Muscle of leg (tissue), 11 donors: Measurements from ENCODE around the gene PPM1E. TPM values are rescaled to one million over a fixed set of nuclear protein-coding genes. Genes with fewer than 3 reads are reported as not detected.

ENCODE experiments used
- DNase-seq: peaks from one replicate; pipeline ENCODE4 v3.0.0; 2013
- H3K27ac ChIP-seq: one replicate; pipeline ENCODE4 v1.5.1; 2013; ENCODE audit warnings: mild to moderate bottlenecking, low read length, control low read depth
- H3K27me3 ChIP-seq: one replicate; pipeline ENCODE4 v1.6.1; 2013; ENCODE audit warnings: low read length; ENCODE audit not compliant: control insufficient read depth, insufficient read depth
- H3K36me3 ChIP-seq: one replicate; pipeline ENCODE4 v1.6.1; 2013; ENCODE audit warnings: low read length; ENCODE audit not compliant: control insufficient read depth, insufficient read depth
- H3K4me1 ChIP-seq: one replicate; pipeline ENCODE4 v1.6.1; 2013; ENCODE audit warnings: low read length; ENCODE audit not compliant: control insufficient read depth, insufficient read depth
- H3K4me3 ChIP-seq: one replicate; pipeline ENCODE4 v1.5.1; 2013; ENCODE audit warnings: low read length, control low read depth
- H3K9me3 ChIP-seq: replicated peaks from 2 replicates; pipeline ENCODE4 v1.6.1; 2013; ENCODE audit warnings: low read depth, low read length; ENCODE audit not compliant: control insufficient read depth
- WGBS: methylation state at CpG from one replicate; pipeline ENCODE4 v1.1.5; 2013; ENCODE audit warnings: missing lambda C conversion rate; ENCODE audit not compliant: insufficient coverage; 5-methylcytosine and 5-hydroxymethylcytosine counted together
- polyA plus RNA-seq, 8 donors: library from polyadenylated mRNA; unstranded; fragments of 120-200 nt; gene quantifications; one replicate each; pipeline versions ENCODE4 v1.2.1 to v1.2.3, GENCODE V29; 2013; ENCODE audit warnings: inconsistent platforms in 1 of 8, low replicate concordance in 1 of 8; ENCODE audit not compliant: insufficient read length in 8 of 8, insufficient read depth in 1 of 8
- total RNA-seq: library from RNA; stranded (reverse); fragments of 120-200 nt; gene quantifications from one replicate; pipeline ENCODE4 v1.2.4, GENCODE V29; 2013

The PPM1E gene
- total and polyA plus RNA-seq, 9 donors = 0.85 to 2.9 (median 1.7) TPM

DNA sequence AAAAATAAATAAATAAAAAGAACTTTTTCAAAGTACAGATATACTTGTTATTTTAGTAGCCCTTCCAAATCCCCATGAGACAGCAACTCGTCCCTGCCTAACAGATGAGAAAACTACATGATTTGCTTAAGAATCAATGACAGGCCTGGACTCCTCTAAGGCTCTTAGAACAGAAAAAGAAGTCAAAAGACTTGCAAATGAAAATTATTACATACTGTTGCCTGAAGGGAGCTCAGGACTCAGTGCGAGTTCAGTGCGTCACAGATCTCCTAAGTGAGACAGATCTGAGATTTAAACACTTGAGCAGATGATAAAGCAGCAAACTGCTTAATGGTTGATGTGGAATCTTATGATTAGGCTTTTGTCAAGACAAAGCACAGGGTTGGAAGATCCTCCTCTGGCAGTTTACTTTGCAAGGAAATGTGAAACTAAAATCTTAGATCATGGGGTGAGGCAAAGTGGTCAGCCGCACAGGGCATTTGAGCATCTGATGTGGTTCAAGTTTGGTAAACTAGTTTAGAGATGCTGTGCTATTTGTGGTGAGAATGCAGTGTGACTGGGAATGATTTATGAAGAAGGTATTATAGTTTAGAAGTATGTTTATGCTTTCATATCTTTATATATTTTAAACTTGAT lies 212.9 kb downstream of the PPM1E start:
- WGBS = 77% methylated on average over 3 of the region's 4 CpGs

GRCh38 chr17:58969156-58969555 lies 213.5 kb downstream of the PPM1E start:
- Histone ChIP-seq H3K36me3 (no peaks in the 10 kb centered on the region), H3K4me3 (no peak overlapping the region), H3K9me3 (no peaks in the 10 kb centered on the region), H3K27me3 (no peaks in the 10 kb centered on the region), H3K4me1 (no peaks in the 10 kb centered on the region), H3K27ac (no peak overlapping the region)
- WGBS = no CpG with 5 or more reads among the region's 1 CpG
- DNase-seq = no peak

More for the DNA sequence above, 212.9 kb downstream of the PPM1E start:
- no peak for DNase-seq
- Histone ChIP-seq H3K27ac (no peak overlapping the region), H3K4me1 (no peaks in the 10 kb centered on the region), H3K9me3 (no peaks in the 10 kb centered on the region), H3K4me3 (no peak overlapping the region), H3K36me3 (no peaks in the 10 kb centered on the region), H3K27me3 (no peaks in the 10 kb centered on the region)

DNA sequence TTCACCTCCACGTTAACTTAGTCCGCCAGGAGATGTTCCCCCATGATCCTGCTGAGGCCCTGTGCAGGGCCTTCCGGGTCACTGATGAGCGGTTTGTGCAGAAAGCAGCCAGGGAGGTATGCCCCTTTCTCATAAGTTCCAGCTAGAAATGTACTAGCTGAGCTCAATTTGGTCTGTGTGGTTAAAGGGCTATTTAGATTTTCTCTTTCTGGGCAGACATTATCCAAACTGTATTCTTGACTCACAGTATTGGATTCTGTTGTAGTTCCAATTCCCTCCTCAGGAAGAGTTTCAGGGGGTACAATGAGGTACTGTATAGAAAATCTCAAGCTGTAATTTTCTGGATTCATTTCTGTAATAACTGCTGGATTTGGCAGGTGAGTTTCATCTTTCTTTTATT lies 214.0 kb downstream of the PPM1E start:
- WGBS = no CpG with 5 or more reads among the region's 4 CpGs
- no peaks in the 10 kb centered on the region for H3K27me3 ChIP-seq
- H3K9me3 ChIP-seq = no peaks in the 10 kb centered on the region
- no peak for DNase-seq
- H3K36me3 ChIP-seq = no peaks in the 10 kb centered on the region
- no peak overlapping the region for H3K27ac ChIP-seq
- no peak overlapping the region for H3K4me3 ChIP-seq
- no peaks in the 10 kb centered on the region for H3K4me1 ChIP-seq

- H3K4me3 ChIP-seq = no peak overlapping the region
- no peak overlapping the region for H3K27ac ChIP-seq
- no peaks in the 10 kb centered on the region for H3K36me3 ChIP-seq
- H3K4me1 ChIP-seq = no peaks in the 10 kb centered on the region
- WGBS = 67% methylated on average over 1 of the region's 7 CpGs
- DNase-seq = peak; percentile 10
- no peaks in the 10 kb centered on the region for H3K27me3 ChIP-seq
- H3K9me3 ChIP-seq = no peaks in the 10 kb centered on the region
These were observed 215.2 kb downstream of the PPM1E start for GRCh38 chr17:58970609-58971450.

DNA sequence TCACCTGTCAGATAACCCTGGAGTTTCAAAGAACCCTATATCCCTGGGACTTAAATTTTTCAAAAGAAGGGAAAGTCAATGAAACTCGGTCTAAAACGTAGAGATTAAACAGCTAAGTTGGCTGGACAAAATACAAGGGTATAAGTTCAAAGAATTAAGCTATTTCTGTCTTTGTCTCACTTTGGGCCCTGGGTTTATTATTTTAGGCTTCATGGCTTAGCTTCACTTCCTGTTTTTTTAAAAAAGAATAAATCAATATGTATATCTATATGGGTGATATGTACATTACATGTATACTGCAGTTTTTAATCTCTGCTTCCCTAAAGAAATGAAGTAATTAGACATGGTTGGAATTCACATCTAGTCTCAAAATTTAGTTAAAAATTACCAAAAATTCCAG lies 218.7 kb downstream of the PPM1E start:
- DNase-seq = no peak
- WGBS = no CpG with 5 or more reads among the region's 2 CpGs

GRCh38 chr17:58976541-58976940 lies 220.9 kb downstream of the PPM1E start:
- DNase-seq = no peak
- WGBS = 86% methylated on average over 2 of the region's 3 CpGs
- Histone ChIP-seq H3K36me3 (no peaks in the 10 kb centered on the region), H3K9me3 (no peaks in the 10 kb centered on the region), H3K4me1 (no peaks in the 10 kb centered on the region), H3K27me3 (no peaks in the 10 kb centered on the region), H3K4me3 (no peak overlapping the region), H3K27ac (no peak overlapping the region)

More for the DNA sequence above, 218.7 kb downstream of the PPM1E start:
- Histone ChIP-seq H3K36me3 (no peaks in the 10 kb centered on the region), H3K27me3 (no peaks in the 10 kb centered on the region), H3K4me3 (no peak overlapping the region), H3K27ac (no peak overlapping the region), H3K9me3 (no peaks in the 10 kb centered on the region), H3K4me1 (no peaks in the 10 kb centered on the region)

- WGBS = no CpG with 5 or more reads among the region's 3 CpGs
- no peaks in the 10 kb centered on the region for H3K9me3 ChIP-seq
- H3K4me3 ChIP-seq = no peak overlapping the region
- no peaks in the 10 kb centered on the region for H3K27me3 ChIP-seq
- no peaks in the 10 kb centered on the region for H3K36me3 ChIP-seq
- no peak for DNase-seq
- H3K4me1 ChIP-seq = no peaks in the 10 kb centered on the region
- no peak overlapping the region for H3K27ac ChIP-seq
These were observed 225.2 kb downstream of the PPM1E start for GRCh38 chr17:58980706-58981481.

- WGBS = 92% methylated on average over 2 of the region's 3 CpGs
- Histone ChIP-seq H3K4me3 (no peak overlapping the region), H3K36me3 (no peaks in the 10 kb centered on the region), H3K27ac (no peak overlapping the region), H3K4me1 (no peaks in the 10 kb centered on the region), H3K9me3 (no peaks in the 10 kb centered on the region), H3K27me3 (no peaks in the 10 kb centered on the region)
- no peak for DNase-seq
These were observed 227.0 kb downstream of the PPM1E start for GRCh38 chr17:58982626-58983025.

GRCh38 chr17:58985367-58985766 lies 229.7 kb downstream of the PPM1E start:
- H3K4me3 ChIP-seq = no peak overlapping the region
- no peaks in the 10 kb centered on the region for H3K9me3 ChIP-seq
- WGBS = no CpG with 5 or more reads among the region's 6 CpGs
- H3K4me1 ChIP-seq = no peaks in the 10 kb centered on the region
- no peak for DNase-seq
- no peaks in the 10 kb centered on the region for H3K36me3 ChIP-seq
- no peak overlapping the region for H3K27ac ChIP-seq
- no peaks in the 10 kb centered on the region for H3K27me3 ChIP-seq

GRCh38 chr17:58985971-58986370 lies 230.3 kb downstream of the PPM1E start:
- Histone ChIP-seq H3K27me3 (no peaks in the 10 kb centered on the region), H3K9me3 (no peaks in the 10 kb centered on the region), H3K4me1 (no peaks in the 10 kb centered on the region), H3K27ac (no peak overlapping the region), H3K4me3 (no peak overlapping the region), H3K36me3 (no peaks in the 10 kb centered on the region)
- 86% methylated on average over 1 of the region's 6 CpGs for WGBS
- DNase-seq = no peak
